NT2/D1 (cell line): ENCODE data around the gene LRBA.

Experiments used
- DNase-seq: peaks from one replicate; pipeline ENCODE4 v3.0.0-alpha.2; 2011; ENCODE audit warnings: low read depth, low spot score
- H3K27me3 ChIP-seq: 2 replicates; pipeline ENCODE4 v1.6.0; 2011; ENCODE audit warnings: mild to moderate bottlenecking; ENCODE audit not compliant: insufficient read length, insufficient read depth
- H3K36me3 ChIP-seq: 2 replicates; pipeline ENCODE4 v1.6.1; 2011; ENCODE audit warnings: mild to moderate bottlenecking, low read length, mixed read lengths; ENCODE audit not compliant: insufficient read depth, insufficient read length
- H3K4me1 ChIP-seq: 2 replicates; pipeline ENCODE4 v1.5.1; 2011; ENCODE audit not compliant: insufficient read depth, insufficient read length
- H3K4me3 ChIP-seq: 2 replicates; pipeline ENCODE4 v1.5.1; 2011; ENCODE audit warnings: low read depth; ENCODE audit not compliant: insufficient read length
- H3K9ac ChIP-seq: 2 replicates; pipeline ENCODE4 v1.6.0; 2011; ENCODE audit warnings: low read depth; ENCODE audit not compliant: insufficient read length
- H3K9me3 ChIP-seq: 2 replicates; pipeline ENCODE4 v1.5.1; 2011; ENCODE audit warnings: mild to moderate bottlenecking, low read length; ENCODE audit not compliant: insufficient read depth
- SUZ12 ChIP-seq: IDR thresholded peaks from 2 replicates; pipeline ENCODE4 v1.6.1; 2011; ENCODE audit not compliant: insufficient read length, insufficient read depth; ENCODE audit errors: extremely low read depth
- YY1 ChIP-seq: IDR thresholded peaks from 2 replicates; pipeline ENCODE4 v1.6.1; 2011; ENCODE audit not compliant: insufficient read length, insufficient read depth
- ZNF274 ChIP-seq: IDR thresholded peaks from 2 replicates; pipeline ENCODE4 v1.6.1; 2011; ENCODE audit warnings: mild to moderate bottlenecking, low read depth, low read length

Gene LRBA

GRCh38 chr4:150784939-150785338 lies 230.1 kb downstream of the LRBA start:
- H3K9me3 ChIP-seq: no peaks in the 10 kb centered on the region
- no peaks in the 10 kb centered on the region for H3K36me3 ChIP-seq
- H3K4me1 ChIP-seq: peaks cover 3% of the 10 kb centered on the region
- H3K4me3 ChIP-seq: no peak overlapping the region
- DNase-seq: no peak
- no peak overlapping the region for H3K9ac ChIP-seq
- TF ChIP-seq YY1 (no peak), SUZ12 (no peak), ZNF274 (no peak)
- H3K27me3 ChIP-seq: no peaks in the 10 kb centered on the region

- Histone ChIP-seq H3K9ac (no peak overlapping the region), H3K36me3 (no peaks in the 10 kb centered on the region), H3K4me3 (no peak overlapping the region), H3K4me1 (peaks cover 3% of the 10 kb centered on the region), H3K9me3 (no peaks in the 10 kb centered on the region), H3K27me3 (no peaks in the 10 kb centered on the region)
- peak; percentile 5 for DNase-seq
- TF ChIP-seq ZNF274 (no peak), SUZ12 (no peak), YY1 (no peak)
These were observed 230.8 kb downstream of the LRBA start for GRCh38 chr4:150784305-150784704.

GRCh38 chr4:150782921-150783320 lies 232.2 kb downstream of the LRBA start:
- TF ChIP-seq SUZ12 (no peak), ZNF274 (no peak), YY1 (no peak)
- Histone ChIP-seq H3K27me3 (no peaks in the 10 kb centered on the region), H3K36me3 (no peaks in the 10 kb centered on the region), H3K4me1 (peaks cover 3% of the 10 kb centered on the region), H3K4me3 (no peak overlapping the region), H3K9ac (no peak overlapping the region), H3K9me3 (no peaks in the 10 kb centered on the region)
- DNase-seq: no peak

GRCh38 chr4:150782311-150782710 lies 232.8 kb downstream of the LRBA start:
- H3K9ac ChIP-seq: no peak overlapping the region
- no peaks in the 10 kb centered on the region for H3K36me3 ChIP-seq
- H3K9me3 ChIP-seq: no peaks in the 10 kb centered on the region
- no peaks in the 10 kb centered on the region for H3K27me3 ChIP-seq
- TF ChIP-seq SUZ12: no peak
- TF ChIP-seq YY1: no peak
- no peak for TF ChIP-seq ZNF274
- DNase-seq: no peak
- H3K4me3 ChIP-seq: no peak overlapping the region
- peaks cover 3% of the 10 kb centered on the region for H3K4me1 ChIP-seq

- Histone ChIP-seq H3K36me3 (no peaks in the 10 kb centered on the region), H3K9ac (no peak overlapping the region), H3K9me3 (no peaks in the 10 kb centered on the region), H3K4me1 (peaks cover 3% of the 10 kb centered on the region), H3K4me3 (no peak overlapping the region), H3K27me3 (no peaks in the 10 kb centered on the region)
- DNase-seq: no peak
- TF ChIP-seq SUZ12 (no peak), ZNF274 (no peak), YY1 (no peak)
These were observed 233.9 kb downstream of the LRBA start for GRCh38 chr4:150781191-150781590.

GRCh38 chr4:150779707-150780106 lies 235.4 kb downstream of the LRBA start:
- TF ChIP-seq YY1: no peak
- TF ChIP-seq ZNF274: no peak
- no peak for TF ChIP-seq SUZ12
- Histone ChIP-seq H3K4me1 (peaks cover 3% of the 10 kb centered on the region), H3K9ac (no peak overlapping the region), H3K36me3 (no peaks in the 10 kb centered on the region), H3K27me3 (no peaks in the 10 kb centered on the region), H3K4me3 (no peak overlapping the region), H3K9me3 (no peaks in the 10 kb centered on the region)
- no peak for DNase-seq

GRCh38 chr4:150773729-150774449 lies 241.2 kb downstream of the LRBA start:
- no peaks in the 10 kb centered on the region for H3K27me3 ChIP-seq
- no peaks in the 10 kb centered on the region for H3K36me3 ChIP-seq
- no peaks in the 10 kb centered on the region for H3K9me3 ChIP-seq
- H3K4me3 ChIP-seq: no peak overlapping the region
- no peak overlapping the region for H3K9ac ChIP-seq
- TF ChIP-seq SUZ12 (no peak), YY1 (no peak), ZNF274 (no peak)
- no peak for DNase-seq
- no peaks in the 10 kb centered on the region for H3K4me1 ChIP-seq

GRCh38 chr4:150773032-150773431 lies 242.1 kb downstream of the LRBA start:
- no peak overlapping the region for H3K4me3 ChIP-seq
- H3K9ac ChIP-seq: no peak overlapping the region
- no peaks in the 10 kb centered on the region for H3K9me3 ChIP-seq
- no peak for DNase-seq
- TF ChIP-seq YY1 (no peak), ZNF274 (no peak), SUZ12 (no peak)
- no peaks in the 10 kb centered on the region for H3K4me1 ChIP-seq
- H3K36me3 ChIP-seq: no peaks in the 10 kb centered on the region
- H3K27me3 ChIP-seq: no peaks in the 10 kb centered on the region
